Chondrocyte (in vitro differentiated cells): ENCODE results near the gene INCA1. TPM values are rescaled to one million over a fixed set of nuclear protein-coding genes. Genes with fewer than 3 reads are reported as not detected.

Source experiments
- DNase-seq: peaks from one replicate; pipeline ENCODE4 v3.0.0; 2021; ENCODE audit warnings: mixed read lengths, low spot score
- H3K27ac Mint-ChIP-seq: one replicate; pipeline ENCODE4 v1.8.0; 2021; ENCODE audit warnings: mild to moderate bottlenecking, moderate library complexity, mixed read lengths; ENCODE audit not compliant: unreplicated experiment
- H3K27me3 Mint-ChIP-seq: 2 replicates; pipeline ENCODE4 v1.8.0; 2021; ENCODE audit warnings: low read depth, mixed read lengths
- H3K36me3 Mint-ChIP-seq: 2 replicates; pipeline ENCODE4 v1.8.0; 2021; ENCODE audit warnings: low read depth, mixed read lengths
- H3K4me1 Mint-ChIP-seq: 2 replicates; pipeline ENCODE4 v1.8.0; 2021; ENCODE audit warnings: low read depth, mild to moderate bottlenecking, mixed read lengths
- H3K4me3 Mint-ChIP-seq: one replicate; pipeline ENCODE4 v1.8.0; 2021; ENCODE audit warnings: mild to moderate bottlenecking, moderate library complexity, mixed read lengths; ENCODE audit not compliant: unreplicated experiment
- H3K9me3 Mint-ChIP-seq: 2 replicates; pipeline ENCODE4 v1.8.0; 2021; ENCODE audit warnings: low read depth, mixed read lengths
- total RNA-seq: library from RNA; stranded (reverse); gene quantifications from 3 replicates; pipeline ENCODE4 v1.2.1, GENCODE V29; 2021
- TF ChIP-seq, protein P1 (sequence below): fragments of 200-600 bp; sonication (generic); IDR thresholded peaks from 2 replicates; pipeline ENCODE4 v1.5.0; 2021; ENCODE audit warnings: antibody characterized with exemption, mild to moderate bottlenecking, moderate library complexity

Gene INCA1
- total RNA-seq, 1 donor from 2014 or later, result 1.5 TPM

- peak overlapping the region; percentile 96 for H3K4me3 Mint-ChIP-seq
- TF ChIP-seq, protein P1, sequence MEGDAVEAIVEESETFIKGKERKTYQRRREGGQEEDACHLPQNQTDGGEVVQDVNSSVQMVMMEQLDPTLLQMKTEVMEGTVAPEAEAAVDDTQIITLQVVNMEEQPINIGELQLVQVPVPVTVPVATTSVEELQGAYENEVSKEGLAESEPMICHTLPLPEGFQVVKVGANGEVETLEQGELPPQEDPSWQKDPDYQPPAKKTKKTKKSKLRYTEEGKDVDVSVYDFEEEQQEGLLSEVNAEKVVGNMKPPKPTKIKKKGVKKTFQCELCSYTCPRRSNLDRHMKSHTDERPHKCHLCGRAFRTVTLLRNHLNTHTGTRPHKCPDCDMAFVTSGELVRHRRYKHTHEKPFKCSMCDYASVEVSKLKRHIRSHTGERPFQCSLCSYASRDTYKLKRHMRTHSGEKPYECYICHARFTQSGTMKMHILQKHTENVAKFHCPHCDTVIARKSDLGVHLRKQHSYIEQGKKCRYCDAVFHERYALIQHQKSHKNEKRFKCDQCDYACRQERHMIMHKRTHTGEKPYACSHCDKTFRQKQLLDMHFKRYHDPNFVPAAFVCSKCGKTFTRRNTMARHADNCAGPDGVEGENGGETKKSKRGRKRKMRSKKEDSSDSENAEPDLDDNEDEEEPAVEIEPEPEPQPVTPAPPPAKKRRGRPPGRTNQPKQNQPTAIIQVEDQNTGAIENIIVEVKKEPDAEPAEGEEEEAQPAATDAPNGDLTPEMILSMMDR, result no peak
- H3K36me3 Mint-ChIP-seq, result peaks cover 25% of the 10 kb centered on the region
- peak overlapping the region; percentile 94 for H3K27ac Mint-ChIP-seq
- H3K4me1 Mint-ChIP-seq, result peaks cover 62% of the 10 kb centered on the region
- no peaks in the 10 kb centered on the region for H3K9me3 Mint-ChIP-seq
- DNase-seq, result no peak
- H3K27me3 Mint-ChIP-seq, result no peaks in the 10 kb centered on the region
These were observed 52.7 kb downstream of the INCA1 start for GRCh38 chr17:4944554-4945175.

DNA sequence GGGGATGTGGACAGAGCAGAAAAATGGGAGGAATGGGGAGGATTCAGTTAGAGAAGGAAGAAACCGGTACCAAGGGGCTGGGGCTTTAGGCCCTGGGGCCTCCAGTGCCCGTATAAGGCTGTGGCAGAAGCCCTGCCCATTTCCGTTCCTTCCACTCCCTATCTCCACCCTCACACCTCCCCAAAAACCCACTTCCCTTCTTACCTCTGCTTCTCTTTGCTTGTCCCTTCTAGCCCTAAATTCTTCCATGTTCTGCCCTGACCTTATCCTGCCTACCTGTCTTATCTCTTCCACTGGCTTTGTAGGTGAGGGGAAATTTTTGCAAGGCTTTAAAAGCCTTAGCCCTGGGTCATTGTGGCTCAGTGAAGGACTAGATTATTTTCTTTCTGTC lies 53.2 kb downstream of the INCA1 start:
- DNase-seq, result no peak
- TF ChIP-seq, protein P1, result no peak
- Mint-ChIP-seq H3K4me1 (peaks cover 65% of the 10 kb centered on the region), H3K27ac (peak overlapping the region; percentile 94), H3K27me3 (no peaks in the 10 kb centered on the region), H3K9me3 (no peaks in the 10 kb centered on the region), H3K4me3 (peak overlapping the region; percentile 4), H3K36me3 (peaks cover 25% of the 10 kb centered on the region)

DNA sequence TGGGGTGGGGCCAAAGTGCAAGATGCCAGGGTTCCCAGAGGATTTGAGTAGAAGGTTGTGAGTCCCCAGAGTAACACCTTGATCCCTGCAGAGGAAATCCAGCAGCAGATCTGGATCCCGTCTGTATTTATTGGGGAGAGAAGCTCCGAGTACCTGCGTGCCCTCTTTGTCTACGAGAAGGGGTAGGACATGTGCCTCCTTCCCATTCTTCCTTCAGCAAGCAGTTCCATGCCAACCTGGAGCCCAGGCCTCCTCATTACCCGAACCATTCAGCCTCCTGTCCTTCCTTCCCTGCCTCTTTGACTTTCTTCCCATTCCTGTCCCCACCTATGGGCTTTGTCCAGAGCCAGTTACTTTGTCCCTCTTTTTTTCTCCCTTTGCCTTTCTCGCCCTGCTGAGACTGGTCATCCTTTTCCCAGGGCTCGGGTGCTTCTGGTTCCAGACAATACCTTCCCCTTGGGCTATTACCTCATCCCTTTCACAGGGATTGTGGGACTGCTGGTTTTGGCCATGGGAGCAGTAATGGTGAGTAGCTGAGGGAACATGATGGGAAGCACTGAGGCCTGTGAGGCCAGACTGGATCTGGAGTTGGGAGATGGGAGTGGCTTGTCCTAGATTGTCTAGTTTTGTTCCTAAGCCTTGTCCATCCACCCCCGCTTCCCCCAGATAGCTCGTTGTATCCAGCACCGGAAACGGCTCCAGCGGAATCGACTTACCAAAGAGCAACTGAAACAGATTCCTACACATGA lies 54.4 kb downstream of the INCA1 start:
- TF ChIP-seq, protein P1, result no peak
- Mint-ChIP-seq H3K27ac (peak overlapping the region; percentile 94), H3K36me3 (peaks cover 25% of the 10 kb centered on the region), H3K4me3 (no peak overlapping the region), H3K9me3 (no peaks in the 10 kb centered on the region), H3K4me1 (peaks cover 73% of the 10 kb centered on the region), H3K27me3 (no peaks in the 10 kb centered on the region)
- DNase-seq, result no peak

DNA sequence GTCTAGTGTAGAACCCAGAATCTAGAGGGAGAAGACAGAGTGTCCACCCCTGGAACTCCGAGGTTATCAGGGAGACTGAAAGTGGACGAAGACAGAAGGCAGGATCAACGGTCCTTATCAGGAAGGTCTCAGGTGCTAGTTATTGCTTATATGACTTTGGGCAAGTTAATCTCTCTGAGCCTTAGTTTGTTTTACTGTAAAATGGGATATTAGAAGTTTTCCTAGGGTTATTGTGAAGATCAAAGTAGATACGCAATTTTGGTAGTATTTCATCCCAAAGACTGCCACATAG lies 56.1 kb downstream of the INCA1 start:
- peaks cover 65% of the 10 kb centered on the region for H3K4me1 Mint-ChIP-seq
- no peak for DNase-seq
- H3K4me3 Mint-ChIP-seq, result peak overlapping the region; percentile 88
- no peaks in the 10 kb centered on the region for H3K9me3 Mint-ChIP-seq
- no peaks in the 10 kb centered on the region for H3K27me3 Mint-ChIP-seq
- H3K27ac Mint-ChIP-seq, result peak overlapping the region; percentile 98
- TF ChIP-seq, protein P1, result no peak
- H3K36me3 Mint-ChIP-seq, result peaks cover 16% of the 10 kb centered on the region

DNA sequence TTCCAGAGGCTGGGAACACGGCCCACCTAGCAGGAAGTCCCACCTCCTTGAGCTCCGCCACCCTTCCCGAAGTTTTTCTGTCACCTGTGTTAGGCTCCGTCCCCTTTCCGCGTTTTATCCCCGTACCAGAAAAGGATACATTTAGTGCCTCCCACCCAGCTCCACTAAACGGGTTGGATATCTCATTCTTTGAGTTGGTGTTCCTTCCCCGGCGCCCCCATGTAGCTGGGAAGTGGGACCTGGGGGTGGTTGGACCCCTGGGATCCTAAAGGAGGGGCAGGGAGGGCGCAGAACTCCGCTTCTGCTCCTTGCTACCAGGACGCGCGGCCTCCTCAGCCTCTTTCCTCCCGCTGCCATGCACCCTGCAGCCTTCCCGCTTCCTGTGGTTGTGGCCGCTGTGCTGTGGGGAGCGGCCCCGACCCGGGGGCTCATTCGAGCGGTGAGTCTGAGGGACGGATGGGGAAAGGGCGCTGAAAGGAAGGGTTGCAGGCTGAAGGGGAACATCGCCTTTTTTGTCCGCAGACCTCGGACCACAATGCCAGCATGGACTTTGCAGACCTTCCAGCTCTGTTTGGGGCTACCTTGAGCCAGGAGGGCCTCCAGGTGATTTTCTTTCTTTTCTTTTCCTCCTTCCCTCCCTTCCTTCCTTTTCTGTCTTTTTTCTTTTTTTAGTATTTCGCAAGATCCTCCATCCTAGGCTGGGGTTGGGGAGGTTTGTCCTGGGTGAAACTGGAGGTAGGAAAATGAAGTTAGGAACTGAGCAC lies 56.6 kb downstream of the INCA1 start:
- H3K27me3 Mint-ChIP-seq, result no peaks in the 10 kb centered on the region
- peak overlapping the region; percentile 88 for H3K4me3 Mint-ChIP-seq
- DNase-seq, result no peak
- H3K4me1 Mint-ChIP-seq, result peaks cover 60% of the 10 kb centered on the region
- TF ChIP-seq, protein P1, result no peak
- no peaks in the 10 kb centered on the region for H3K9me3 Mint-ChIP-seq
- peak overlapping the region; percentile 98 for H3K27ac Mint-ChIP-seq
- H3K36me3 Mint-ChIP-seq, result peaks cover 14% of the 10 kb centered on the region
